Adipose tissue (tissue), 3 donors: ENCODE results near the gene UROC1. TPM values are rescaled to one million over a fixed set of nuclear protein-coding genes. Genes with fewer than 3 reads are reported as not detected.

Experiments used
- H3K27ac ChIP-seq: one replicate; pipeline ENCODE4 v1.5.1; 2013; ENCODE audit warnings: low read depth, low read length
- WGBS, 3 donors: extraction: QIAGEN DNeasy Blood & Tissue Kit; methylation state at CpG; one replicate each; pipeline ENCODE4 v1.1.7; 2013; 5-methylcytosine and 5-hydroxymethylcytosine counted together
- polyA plus RNA-seq, 3 donors: library from polyadenylated mRNA; stranded (reverse); fragments of 200-250 nt; gene quantifications; one replicate each; pipeline ENCODE4 v1.2.3, GENCODE V29; 2013
- donor health status: healthy with polysubstance abuse.
- donor health status: Bipolar disorder and iron deficiency.
- donor health status: healthy.

UROC1 gene
- polyA plus RNA-seq, 3 donors: not detected

GRCh38 chr3:126442094-126442855, 75.3 kb downstream of the UROC1 start:
- WGBS, 3 donors: 69 to 90% (median 74%) methylated on average over 13 of the region's 13 CpGs
- no peak overlapping the region for H3K27ac ChIP-seq

GRCh38 chr3:126441256-126441880, 76.2 kb downstream of the UROC1 start:
- WGBS, 3 donors: 93 to 96% (median 93%) methylated on average over 20 of the region's 20 CpGs

GRCh38 chr3:126440709-126440995, 76.9 kb downstream of the UROC1 start:
- 92 to 96% (median 94%) methylated on average over 9 of the region's 9 CpGs for WGBS, 3 donors
- no peak overlapping the region for H3K27ac ChIP-seq

More at GRCh38 chr3:126441256-126441880, 76.2 kb downstream of the UROC1 start:
- no peak overlapping the region for H3K27ac ChIP-seq

- H3K27ac ChIP-seq: no peak overlapping the region
- WGBS, 3 donors: 89 to 97% (median 93%) methylated on average over 11 to 12 of the region's 12 CpGs
Observed at GRCh38 chr3:126439968-126440708, 77.4 kb downstream of the UROC1 start.

GRCh38 chr3:126439346-126439967, 78.1 kb downstream of the UROC1 start:
- WGBS, 3 donors: 87 to 94% (median 90%) methylated on average over 15 of the region's 15 CpGs
- H3K27ac ChIP-seq: no peak overlapping the region

GRCh38 chr3:126438746-126439145, 78.8 kb downstream of the UROC1 start:
- WGBS, 3 donors: 90 to 97% (median 94%) methylated on average over 10 of the region's 10 CpGs

GRCh38 chr3:126438186-126438585, 79.4 kb downstream of the UROC1 start:
- no peak overlapping the region for H3K27ac ChIP-seq
- WGBS, 3 donors: 65 to 93% (median 91%) methylated on average over 8 of the region's 8 CpGs

More at GRCh38 chr3:126438746-126439145, 78.8 kb downstream of the UROC1 start:
- H3K27ac ChIP-seq: no peak overlapping the region

GRCh38 chr3:126436826-126437717, 80.5 kb downstream of the UROC1 start:
- 94 to 95% (median 95%) methylated on average over 18 of the region's 18 CpGs for whole genome bisulfite sequencing, 3 donors
- H3K27ac ChIP-seq: no peak overlapping the region

- WGBS, 3 donors: 93 to 96% (median 96%) methylated on average over 14 of the region's 14 CpGs
- H3K27ac ChIP-seq: no peak overlapping the region
Observed at GRCh38 chr3:126435456-126436315, 81.9 kb downstream of the UROC1 start.

GRCh38 chr3:126434931-126435411, 82.6 kb downstream of the UROC1 start:
- 92 to 94% (median 93%) methylated on average over 7 to 8 of the region's 8 CpGs for WGBS, 3 donors
- H3K27ac ChIP-seq: no peak overlapping the region

GRCh38 chr3:126434264-126434590, 83.3 kb downstream of the UROC1 start:
- 91 to 94% (median 94%) methylated on average over 5 to 6 of the region's 6 CpGs for WGBS, 3 donors
- no peak overlapping the region for H3K27ac ChIP-seq

- WGBS, 3 donors: 90 to 96% (median 95%) methylated on average over 13 of the region's 13 CpGs
- no peak overlapping the region for H3K27ac ChIP-seq
Observed at GRCh38 chr3:126433496-126434263, 83.9 kb downstream of the UROC1 start.

GRCh38 chr3:126433105-126433430, 84.5 kb downstream of the UROC1 start:
- H3K27ac ChIP-seq: no peak overlapping the region
- 94 to 98% (median 97%) methylated on average over 6 of the region's 6 CpGs for WGBS, 3 donors

GRCh38 chr3:126432361-126433104, 85.0 kb downstream of the UROC1 start:
- no peak overlapping the region for H3K27ac ChIP-seq
- 84 to 94% (median 85%) methylated on average over 4 of the region's 4 CpGs for whole genome bisulfite sequencing, 3 donors
